Stimulated activated CD4-positive, alpha-beta T cell treated with anti-CD3 and anti-CD28 coated beads, Interleukin-4, amount 100 ng/mL, for 4 hours (primary cell): Measurements from ENCODE around the gene KRTAP12-3.
"Not testable (repeated sequence)": the region's sequence is repeated elsewhere in the genome, so short reads cannot be mapped to it uniquely, and the experiment has no call there.

Experiments
- DNase-seq, 2 experiments: peaks; one replicate each; pipeline ENCODE4 v3.0.0-alpha.2; 2020

Gene KRTAP12-3

DNA sequence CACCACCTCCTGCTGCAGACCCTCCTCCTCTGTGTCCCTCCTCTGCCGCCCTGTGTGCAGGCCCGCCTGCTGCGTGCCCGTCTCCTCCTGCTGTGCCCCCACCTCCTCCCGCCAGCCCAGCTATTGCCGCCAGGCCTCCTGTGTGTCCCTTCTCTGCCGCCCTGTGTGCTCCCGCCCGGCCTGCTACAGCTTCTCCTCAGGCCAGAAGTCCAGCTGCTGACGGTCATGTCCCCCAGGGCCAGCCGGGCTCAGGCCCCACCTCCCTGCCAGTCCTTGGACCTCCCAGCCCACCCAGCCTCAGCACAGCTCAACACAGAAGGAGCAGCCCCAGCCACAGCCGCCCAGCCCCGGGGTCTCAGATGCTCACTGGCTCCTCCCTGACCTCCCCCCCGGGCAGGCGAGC is 29.9 kb upstream of the KRTAP12-3 start:
- not testable (repeated sequence) for DNase-seq

DNA sequence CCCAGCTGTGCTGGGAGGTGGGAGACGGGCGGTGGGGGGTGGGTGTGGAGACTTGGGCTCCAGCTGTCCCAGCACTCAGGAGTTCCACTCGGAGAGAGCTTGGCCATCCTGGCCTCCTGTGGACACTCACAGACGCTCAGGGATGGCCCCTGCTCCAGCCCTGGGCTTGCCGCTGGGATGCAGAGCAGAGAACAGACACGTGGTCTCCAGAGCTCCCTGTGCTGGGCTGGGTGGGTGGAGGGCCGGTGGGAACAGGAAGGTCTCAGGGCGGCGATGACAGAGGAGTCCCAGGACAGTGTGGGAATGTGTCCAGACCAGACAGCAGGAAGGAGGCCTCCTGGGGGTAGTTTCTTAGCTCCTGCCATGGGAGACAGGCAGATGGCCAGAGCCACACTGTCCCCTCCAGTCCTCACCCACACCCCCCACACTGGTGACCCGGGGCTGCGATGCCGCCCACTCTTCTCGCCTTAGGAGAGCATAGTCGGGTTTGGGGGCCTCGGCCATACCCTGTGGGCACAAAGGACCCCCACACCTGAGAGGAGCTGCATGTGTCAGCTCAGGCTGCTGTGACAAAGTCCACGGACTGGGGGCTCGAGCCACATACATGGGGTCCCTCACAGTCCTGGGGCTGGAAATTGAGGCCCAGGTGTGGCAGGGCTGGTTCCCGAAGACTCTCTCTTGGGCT is 28.9 kb upstream of the KRTAP12-3 start:
- DNase-seq, result no peak

DNA sequence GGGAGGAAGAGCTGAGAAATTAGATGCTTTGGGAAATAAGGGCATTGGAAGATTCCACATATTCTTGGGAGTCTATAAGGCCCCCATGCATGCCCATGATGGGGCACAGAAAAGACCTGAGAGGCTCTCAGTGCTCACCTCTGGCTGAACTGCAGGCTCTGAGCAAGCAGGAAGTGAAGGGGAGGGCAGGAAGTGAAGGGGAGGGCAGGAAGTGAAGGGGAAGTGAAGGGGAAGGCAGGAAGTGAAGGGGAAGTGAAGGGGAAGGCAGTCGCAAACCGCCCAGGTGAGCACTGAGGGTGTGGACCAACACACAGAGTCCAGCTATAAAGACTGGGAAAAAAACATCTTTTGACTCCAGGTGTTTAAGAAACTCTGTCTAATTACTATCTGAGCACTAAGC is 27.3 kb upstream of the KRTAP12-3 start:
- DNase-seq, result no peak

DNA sequence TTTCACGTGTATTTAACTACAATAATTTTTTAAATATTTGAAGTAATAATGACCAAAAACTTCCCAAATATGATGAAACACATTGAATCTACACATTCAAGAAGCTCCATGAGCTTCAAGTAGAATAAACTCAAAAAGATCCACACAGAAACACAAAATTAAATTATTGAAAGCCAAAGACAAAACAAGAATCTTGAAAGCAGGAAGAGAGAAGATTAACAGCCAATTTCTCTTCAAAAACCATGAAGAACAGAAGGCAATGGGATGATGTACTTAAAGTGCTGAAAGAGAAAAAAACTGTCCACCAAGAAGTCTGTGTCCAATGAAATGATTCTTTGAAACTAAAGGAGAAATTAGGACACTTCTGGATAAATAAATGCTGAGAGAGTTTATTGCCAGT is 25.7 kb upstream of the KRTAP12-3 start:
- no peak for DNase-seq

DNA sequence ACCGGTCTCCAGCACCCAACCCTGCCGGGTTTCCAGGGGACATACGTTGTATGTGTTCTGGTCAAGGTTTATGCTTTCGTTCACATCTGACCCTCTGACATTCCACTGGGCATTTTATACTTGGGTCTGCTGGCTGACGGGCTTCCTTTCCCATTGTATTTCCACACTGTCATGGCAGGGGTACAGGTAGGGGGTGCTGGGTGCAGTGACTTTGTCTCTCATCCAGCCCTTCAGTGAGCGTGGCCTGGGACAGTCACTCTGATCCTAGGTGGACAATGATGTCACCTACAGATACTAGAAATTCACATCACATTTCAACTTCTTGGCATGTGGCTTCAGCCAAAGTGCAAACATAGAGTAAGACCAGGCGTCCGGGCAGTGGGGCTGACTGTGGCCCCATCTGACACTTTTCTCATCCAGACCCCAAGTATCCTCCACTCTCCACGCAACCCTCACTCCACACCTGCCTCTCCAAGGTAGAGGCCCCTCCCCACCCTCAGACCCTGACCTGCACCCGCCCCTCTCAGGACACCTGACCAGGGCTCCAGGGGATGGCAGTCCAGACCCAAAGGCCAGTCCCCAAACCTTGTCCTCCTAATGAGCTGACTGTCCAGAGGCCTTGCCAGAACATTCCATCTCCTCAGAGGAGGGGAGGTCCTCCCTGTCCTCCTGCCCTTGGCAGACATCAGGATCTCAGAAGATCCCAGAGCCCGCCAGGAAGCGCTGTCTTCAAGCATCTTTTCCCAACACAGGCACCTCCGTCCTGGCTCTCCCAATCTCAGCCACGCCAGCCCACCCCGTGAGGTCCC is 21.3 kb upstream of the KRTAP12-3 start:
- no peak for DNase-seq

DNA sequence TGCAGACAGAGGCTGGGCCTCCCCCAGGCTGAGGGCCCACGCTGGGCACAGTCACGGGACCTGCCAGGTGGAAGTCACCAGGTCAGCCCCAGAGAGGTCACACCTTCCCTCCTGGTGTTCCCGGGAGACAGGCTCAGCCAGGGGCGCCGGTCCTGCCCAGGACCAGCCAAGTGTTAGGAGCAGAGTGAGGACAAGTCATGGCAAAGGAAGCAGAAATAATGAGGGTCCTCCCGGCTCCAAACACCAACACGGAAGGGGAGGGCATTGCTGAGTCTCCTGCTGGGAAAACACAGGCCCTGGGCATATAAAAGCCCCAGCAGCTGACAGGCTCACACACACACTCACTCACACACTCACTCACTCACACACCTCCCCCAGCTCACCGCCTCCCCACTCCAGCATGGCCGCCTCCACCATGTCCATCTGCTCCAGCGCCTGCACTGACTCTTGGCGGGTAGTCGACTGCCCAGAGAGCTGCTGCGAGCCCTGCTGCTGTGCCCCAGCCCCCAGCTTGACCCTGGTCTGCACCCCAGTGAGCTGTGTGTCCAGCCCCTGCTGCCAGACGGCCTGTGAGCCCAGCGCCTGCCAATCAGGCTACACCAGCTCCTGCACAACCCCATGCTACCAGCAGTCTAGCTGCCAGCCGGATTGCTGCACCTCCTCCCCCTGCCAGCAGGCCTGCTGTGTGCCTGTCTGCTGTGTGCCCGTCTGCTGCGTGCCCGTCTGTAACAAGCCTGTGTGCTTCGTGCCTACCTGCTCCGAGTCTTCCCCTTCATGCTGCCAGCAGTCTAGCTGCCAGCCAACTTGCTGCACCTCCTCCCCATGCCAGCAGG is 20.5 kb upstream of the KRTAP12-3 start, which contains the start of gene KRTAP10-10:
TSS of gene KRTAP10-10 (plus strand) at position 339 of the 833 bp plus-strand sequence. CDS start at position 401, 62 bp downstream.
- DNase-seq, result no peak

DNA sequence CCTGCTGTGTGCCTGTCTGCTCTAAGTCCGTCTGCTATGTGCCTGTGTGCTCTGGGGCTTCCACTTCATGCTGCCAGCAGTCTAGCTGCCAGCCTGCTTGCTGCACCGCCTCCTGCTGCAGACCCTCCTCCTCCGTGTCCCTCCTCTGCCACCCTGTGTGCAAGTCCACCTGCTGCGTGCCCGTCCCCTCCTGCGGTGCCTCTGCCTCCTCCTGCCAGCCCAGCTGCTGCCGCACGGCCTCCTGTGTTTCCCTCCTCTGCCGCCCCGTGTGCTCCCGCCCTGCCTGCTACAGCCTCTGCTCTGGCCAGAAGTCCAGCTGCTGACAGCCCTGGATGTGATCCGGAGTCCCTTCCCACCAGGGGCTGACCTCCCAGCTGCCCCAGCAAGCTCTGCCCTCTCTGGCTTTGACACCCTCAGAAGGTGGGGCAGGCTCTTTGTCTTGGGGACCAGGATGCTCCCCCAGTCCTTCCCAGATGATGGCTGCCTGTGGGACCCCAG is 19.8 kb upstream of the KRTAP12-3 start:
- not testable (repeated sequence) for DNase-seq

DNA sequence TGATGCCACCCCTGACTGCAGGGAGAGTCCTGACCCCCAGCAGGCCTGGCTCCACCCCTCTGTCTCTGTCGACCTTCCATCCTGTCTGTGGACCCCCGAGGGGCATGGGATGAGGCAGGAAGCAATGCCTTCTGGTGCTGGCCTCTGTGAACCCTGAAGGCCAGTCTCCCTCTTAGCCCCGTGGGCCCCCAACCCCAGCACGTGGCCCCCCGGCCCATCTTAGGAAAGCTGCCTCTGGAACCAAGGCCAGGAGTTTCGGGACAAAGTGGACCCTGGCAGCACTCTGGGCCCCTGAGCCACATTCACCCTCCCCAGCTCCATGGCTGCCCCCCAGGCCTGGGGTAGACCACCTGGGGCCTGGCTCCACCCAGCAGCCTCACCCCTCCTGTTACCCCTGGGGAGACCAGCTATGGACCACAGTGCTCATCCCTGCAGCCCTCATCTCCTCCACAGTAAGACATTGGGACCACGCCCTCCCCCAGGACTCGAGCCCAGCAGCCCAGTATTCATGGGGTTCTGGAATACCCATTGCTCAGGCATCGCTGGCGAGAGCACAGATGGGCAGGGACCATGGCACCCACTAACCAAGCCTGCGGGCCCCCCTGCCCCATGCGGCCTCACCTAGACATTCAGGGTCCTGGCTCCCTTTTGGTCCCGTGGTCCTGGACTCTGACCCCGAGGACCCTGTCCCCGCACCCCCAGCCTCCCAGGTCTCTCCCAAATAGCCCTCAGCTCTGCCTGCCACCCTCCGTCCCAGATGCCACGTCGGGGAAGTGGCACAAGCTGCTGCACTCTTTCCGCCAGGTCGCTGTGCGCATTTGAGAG is 19.0 kb upstream of the KRTAP12-3 start:
- not testable (repeated sequence) for DNase-seq

DNA sequence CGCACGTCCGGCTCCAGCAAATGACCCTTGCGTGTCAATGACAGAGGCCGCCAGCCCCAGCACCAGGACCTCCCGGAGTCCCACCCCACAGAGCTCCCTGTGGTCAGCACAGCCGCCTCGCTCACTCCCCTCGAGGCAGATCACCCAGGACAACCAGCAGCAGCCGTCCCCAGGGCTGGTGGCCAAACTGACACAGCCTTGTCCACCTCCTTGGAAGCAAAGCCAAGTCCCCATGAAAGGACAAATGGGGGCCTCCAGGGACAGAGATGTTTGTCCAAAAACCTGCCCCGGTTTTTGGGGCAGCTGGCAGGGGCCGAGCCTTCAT is 18.4 kb upstream of the KRTAP12-3 start:
- no peak for DNase-seq

DNA sequence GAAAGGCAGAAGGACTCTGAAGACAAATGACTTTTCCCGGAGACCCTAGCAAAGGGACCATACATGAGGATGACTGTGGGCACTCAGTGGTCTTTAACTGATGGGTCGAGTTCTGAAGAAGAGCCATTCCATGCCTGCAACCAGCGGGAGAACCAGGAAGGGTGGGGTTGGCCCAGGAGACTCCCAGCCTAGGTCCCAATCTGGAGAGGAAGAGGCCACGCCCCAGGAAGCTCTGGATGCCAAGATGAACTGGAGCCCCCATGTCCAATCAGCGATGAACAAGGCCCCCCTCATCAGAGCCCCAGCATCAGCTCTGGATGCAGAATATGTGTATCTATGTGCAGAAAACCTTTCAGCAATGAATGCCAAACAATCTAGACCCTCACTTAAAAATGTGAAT is 17.0 kb upstream of the KRTAP12-3 start:
- DNase-seq, result no peak

DNA sequence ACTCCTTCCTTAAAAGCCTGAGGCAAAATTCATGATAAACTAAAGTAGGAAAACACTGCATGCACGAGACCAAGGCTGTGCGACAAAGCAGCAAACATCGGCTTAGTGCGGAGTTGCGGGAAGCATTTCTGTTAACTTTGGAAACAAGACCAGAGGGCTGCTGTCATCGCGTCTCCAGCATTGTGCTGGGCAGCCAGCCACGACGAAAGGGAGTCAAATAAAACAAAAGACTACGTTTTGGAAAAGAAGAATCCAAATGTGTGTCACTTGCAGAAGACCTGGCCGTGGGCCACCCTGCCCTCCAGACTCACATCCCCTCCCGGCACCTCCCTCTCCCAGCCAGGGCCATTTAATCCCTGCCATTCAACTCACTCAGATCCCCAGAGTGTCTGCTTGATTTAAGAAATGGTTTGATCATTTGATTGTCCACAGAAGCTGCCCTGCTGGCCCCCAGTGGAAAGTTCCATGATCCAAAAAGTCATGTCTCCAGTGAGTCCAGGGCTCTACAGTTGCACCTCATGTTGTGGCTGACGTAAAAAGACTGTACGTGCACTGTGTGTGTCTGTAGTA is 13.9 kb upstream of the KRTAP12-3 start:
- DNase-seq, result no peak

DNA sequence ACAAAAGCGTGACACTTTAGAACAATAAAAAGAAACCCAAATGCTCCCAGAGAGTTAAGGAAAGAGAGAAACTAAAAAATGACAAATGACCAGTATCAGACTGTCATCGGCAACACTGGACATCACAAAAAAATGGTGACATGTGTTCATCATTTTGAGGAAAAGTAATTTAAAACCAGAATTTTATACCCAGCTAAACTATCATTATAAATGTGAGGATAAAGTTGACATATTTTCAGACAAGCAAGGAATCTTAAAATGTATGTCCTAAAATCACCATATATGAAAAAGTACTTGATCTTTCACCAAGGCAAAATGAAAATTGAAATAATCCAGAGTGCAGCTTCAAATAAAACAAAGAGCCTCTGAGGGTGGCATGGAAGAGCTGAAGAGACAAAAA is 12.9 kb upstream of the KRTAP12-3 start:
- DNase-seq, result no peak

DNA sequence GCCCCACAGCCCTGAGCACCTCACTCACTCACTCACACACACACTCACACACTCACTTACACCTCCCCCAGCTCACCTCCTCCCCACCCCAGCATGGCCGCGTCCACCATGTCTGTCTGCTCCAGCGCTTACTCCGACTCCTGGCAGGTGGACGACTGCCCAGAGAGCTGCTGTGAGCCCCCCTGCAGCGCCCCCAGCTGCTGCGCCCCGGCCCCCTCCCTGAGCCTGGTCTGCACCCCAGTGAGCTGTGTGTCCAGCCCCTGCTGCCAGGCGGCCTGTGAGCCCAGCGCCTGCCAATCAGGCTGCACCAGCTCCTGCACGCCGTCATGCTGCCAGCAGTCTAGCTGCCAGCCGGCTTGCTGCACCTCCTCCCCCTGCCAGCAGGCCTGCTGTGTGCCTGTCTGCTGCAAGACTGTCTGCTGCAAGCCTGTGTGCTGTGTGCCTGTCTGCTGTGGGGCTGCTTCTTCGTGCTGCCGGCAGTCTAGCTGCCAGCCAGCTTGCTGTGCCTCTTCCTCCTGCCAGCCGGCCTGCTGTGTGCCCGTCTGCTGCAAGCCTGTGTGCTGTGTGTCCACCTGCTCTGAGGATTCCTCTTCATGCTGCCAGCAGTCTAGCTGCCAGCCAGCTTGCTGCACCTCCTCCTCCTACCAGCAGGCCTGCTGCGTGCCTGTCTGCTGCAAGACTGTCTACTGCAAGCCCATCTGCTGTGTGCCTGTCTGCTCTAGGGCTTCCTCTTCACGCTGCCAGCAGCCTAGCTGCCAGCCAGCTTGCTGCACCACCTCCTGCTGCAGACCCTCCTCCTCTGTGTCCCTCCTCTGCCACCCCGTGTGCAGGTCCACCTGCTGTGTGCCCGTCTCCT is 11.1 kb upstream of the KRTAP12-3 start, which contains the start of gene KRTAP10-11:
TSS of gene KRTAP10-11 (plus strand) at position 49 of the 856 bp plus-strand sequence. CDS start at position 94, 45 bp downstream.
- DNase-seq, result not testable (repeated sequence)

DNA sequence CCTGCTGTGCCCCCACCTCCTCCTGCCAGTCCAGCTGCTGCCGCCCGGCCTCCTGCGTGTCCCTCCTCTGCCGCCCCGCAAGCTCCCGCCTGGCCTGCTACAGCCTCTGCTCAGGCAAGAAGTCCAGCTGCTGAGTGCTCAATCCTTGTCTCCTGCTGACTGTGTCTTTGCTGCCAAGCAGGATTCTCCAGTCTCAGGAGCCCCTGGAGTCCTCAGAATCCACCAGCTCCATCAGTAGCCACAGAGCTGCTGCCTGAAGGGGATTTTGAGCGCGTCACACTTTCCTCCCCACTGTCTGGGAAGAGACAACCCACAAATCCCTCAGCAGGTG is 10.5 kb upstream of the KRTAP12-3 start:
- DNase-seq, result no peak

DNA sequence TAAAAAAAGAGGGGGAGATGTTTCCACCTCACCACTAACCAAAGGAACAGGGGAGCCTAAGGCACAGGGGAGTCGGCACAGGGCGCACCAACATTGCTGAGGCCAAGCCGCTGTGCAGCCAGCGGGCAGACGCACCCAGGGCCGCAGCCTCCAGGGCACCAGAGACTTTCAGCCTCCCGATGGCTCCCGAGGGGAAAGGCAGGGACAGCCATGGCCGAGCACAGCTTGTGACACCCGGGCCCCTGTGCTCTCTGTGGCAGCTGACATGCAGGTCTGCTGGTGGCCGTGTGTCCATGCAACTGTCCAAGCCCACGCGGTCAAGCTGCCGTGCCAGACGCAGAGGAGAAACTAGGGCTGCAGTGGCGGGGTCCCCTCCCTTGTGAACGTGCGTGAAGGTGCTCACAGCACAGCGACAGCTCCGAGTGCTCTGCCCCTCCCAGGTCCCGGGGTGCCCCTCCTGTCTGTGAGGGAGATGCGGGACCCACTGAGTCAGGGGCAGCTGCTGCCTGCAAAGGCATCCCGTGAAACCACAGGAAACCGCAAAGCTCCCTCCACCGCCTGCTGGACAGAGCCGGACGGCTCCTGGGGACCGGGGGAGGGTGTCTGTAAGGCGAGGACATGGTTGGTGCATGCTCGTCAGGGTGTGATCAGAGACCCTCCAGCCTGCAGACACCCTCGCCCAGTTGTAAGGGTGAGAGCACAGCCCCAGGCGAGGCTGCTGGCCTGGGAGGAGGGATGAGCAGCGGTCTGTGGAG is 9.0 kb upstream of the KRTAP12-3 start:
- DNase-seq, result no peak

DNA sequence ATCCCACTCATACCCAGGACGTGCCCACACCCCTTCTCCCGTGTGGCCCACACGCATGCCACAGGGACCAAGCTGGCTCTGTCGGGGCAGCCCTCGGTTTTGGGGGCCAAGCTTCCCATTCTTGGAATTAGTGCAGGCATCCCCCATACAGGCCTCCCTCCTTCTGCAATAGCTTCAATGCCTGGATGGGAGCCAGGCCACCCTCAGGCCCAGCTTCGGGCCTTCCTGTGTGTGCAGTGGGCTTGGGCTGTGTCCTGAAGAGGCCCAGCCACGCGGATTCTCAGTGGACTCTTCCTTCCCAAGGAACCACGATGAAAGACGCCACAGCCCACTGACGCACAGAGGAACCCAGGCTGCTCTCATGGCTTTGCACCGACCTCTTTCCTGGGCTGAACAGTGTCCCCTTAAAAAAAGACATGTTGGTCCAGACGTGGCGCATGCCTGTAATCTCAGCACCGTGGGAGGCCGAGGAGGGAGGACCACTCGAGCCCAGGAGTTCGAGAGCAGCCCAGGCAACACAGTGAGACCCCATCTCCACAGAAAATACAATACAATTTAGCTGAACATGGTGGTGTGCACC is 8.1 kb upstream of the KRTAP12-3 start:
- DNase-seq, result no peak

DNA sequence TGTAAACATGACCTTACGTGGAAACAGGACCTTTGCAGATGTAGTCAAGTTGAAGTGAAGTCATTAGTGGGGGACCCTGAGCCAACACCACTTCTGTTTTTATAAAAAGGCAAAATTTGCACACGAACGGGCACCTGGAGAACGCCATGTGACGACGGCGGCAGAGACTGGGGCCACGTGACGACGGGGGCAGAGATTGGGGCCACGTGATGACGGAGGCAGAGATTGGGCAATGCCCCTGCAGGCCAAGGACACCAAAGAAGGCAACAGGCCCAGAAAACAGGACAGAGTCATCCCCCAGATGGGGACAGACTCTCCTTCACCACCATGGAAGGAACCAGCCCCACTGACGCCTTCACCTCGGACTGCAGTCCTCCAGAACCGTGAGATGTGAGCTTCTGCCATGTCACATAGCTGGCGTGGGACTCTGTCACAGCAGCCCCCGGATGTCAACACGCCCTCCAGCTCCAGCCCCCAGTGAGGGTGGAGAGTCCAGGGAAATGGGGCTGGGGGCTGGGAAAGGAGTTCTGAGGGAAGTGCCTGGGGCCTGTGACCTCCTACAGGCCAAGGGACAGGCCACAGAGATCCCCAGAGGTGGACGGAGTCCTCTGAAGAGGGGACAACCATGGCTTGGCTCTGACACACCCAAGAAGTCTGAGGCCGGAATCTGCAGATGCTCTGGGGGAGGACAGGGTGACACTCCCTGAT is 7.3 kb upstream of the KRTAP12-3 start:
- DNase-seq, result no peak

DNA sequence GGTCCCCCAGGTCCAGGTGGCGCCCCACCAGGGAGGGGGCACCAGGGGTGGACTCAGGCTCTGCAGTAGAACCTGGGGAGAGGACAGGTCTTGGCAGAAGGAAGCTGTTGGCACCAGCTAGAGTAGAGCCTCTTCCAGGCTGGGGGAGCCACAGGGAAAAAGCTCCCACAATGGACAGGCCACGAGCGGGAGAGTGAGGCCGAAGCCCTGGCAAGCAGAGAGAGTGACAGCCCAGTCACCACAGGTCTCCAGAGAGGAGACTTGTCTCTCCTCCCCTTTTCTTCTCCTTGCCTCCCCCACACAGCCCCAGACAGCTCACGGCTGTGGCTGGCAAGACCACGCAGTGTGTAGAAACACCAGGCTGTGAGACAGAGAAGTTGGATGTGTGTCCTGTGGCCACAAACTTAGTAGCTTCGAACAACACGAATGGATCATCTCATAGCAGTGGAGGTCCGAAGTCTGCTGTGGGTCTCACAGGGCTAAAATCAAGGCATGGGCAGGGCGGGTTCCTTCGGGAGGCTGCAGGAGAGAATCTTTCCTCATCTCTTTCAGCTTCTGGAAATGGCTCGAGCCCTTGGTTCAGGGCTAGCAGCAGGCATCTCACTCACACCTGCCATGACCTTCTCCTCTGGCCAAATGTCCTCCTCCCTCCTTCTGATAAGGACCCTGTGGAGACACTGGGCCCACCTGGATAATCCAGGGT is 6.6 kb upstream of the KRTAP12-3 start:
- no peak for DNase-seq

DNA sequence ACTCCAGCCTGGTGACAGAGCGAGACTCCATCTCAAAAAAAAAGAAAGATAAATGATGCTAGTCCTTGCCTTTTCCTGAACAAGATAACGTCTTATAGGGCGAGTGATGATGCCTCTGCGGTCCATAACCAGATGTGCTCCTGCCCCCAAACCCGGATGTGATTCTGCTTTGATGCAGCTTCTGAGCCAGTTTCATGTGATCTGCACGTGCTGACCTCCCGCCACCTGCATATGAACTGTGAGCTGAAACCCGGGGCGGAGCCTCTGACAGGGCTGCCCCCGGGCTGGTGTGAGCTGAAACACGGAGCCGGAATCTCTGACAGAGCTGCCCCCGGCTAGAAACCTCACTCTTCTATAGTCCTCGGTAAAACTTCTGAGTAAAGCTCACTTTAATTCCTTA is 4.6 kb upstream of the KRTAP12-3 start:
- no peak for DNase-seq
